BJ (cell line): ENCODE measurements around the gene PTCD1. TPM values are rescaled to one million over a fixed set of nuclear protein-coding genes. Genes with fewer than 3 reads are reported as not detected.

ENCODE experiments used
- CTCF ChIA-PET: fragments of 350-600 bp; formaldehyde crosslinking; extraction: SDS; loops from one replicate; lab custom pipeline; 2021; ENCODE audit warnings: antibody characterized with exemption, inconsistent platforms; lab: Yijun Ruan, JAX
- POLR2A ChIA-PET: fragments of 300-600 bp; sonication (Branson Sonifier 250); formaldehyde crosslinking; extraction: SDS; loops from one replicate; lab custom pipeline; 2021; ENCODE audit warnings: antibody characterized with exemption; lab: Charles Lee
- DNase-seq: peaks from one replicate; pipeline ENCODE4 v3.0.0-alpha.2; 2011; ENCODE audit warnings: low read depth
- H3K27me3 ChIP-seq: 2 replicates; pipeline ENCODE4 v1.6.0; 2011; ENCODE audit warnings: low read length; ENCODE audit not compliant: control insufficient read depth, insufficient read depth
- H3K36me3 ChIP-seq: 2 replicates; pipeline ENCODE4 v1.5.1; 2011; ENCODE audit warnings: low read length; ENCODE audit not compliant: control insufficient read depth, insufficient read depth
- H3K4me3 ChIP-seq: 2 replicates; pipeline ENCODE4 v1.5.1; 2011; ENCODE audit warnings: low read depth, mild to moderate bottlenecking, control low read depth, low read length
- polyA plus RNA-seq: library from polyadenylated mRNA; depleted of rRNA; stranded (reverse); fragments of >200 nt; gene quantifications from 2 replicates; pipeline ENCODE4 v1.2.3, GENCODE V29; 2011
- TF ChIP-seq, protein P1 (sequence below): IDR thresholded peaks from 2 replicates; pipeline ENCODE4 v1.5.1; 2011; ENCODE audit warnings: low read depth, mild to moderate bottlenecking, control low read depth, inconsistent platforms, low read length, moderate library complexity; ENCODE audit not compliant: insufficient read depth

Gene PTCD1
- polyA plus RNA-seq, 1 experiment: 3.5 TPM

DNA sequence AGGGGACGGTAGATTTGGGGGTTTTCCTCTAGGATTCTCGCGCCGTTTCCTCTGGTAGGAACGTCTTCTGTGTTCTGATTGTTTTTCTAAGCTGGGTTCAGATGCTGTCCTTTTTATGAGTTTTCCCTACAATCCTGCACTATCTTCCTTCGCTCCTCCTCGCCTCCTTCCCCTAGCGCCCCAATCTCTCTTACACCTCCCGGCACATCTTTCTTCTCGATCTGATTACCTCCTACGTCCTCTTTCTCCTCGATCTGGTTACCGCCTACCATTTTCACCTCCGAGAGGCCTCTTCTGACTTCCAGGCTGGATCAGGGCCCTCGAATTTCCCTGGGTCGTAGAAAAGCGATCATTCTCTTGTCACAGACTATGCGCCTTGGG, 29.4 kb downstream of the PTCD1 start:
- POLR2A ChIA-PET: interaction anchor here (0.6 to 1.0 kb wide), 3 partner anchors 29 to 692 kb away, joined by 3 read pairs; partner anchors contain the start of genes MCM7 and PTCD1
- TF ChIP-seq, protein P1, sequence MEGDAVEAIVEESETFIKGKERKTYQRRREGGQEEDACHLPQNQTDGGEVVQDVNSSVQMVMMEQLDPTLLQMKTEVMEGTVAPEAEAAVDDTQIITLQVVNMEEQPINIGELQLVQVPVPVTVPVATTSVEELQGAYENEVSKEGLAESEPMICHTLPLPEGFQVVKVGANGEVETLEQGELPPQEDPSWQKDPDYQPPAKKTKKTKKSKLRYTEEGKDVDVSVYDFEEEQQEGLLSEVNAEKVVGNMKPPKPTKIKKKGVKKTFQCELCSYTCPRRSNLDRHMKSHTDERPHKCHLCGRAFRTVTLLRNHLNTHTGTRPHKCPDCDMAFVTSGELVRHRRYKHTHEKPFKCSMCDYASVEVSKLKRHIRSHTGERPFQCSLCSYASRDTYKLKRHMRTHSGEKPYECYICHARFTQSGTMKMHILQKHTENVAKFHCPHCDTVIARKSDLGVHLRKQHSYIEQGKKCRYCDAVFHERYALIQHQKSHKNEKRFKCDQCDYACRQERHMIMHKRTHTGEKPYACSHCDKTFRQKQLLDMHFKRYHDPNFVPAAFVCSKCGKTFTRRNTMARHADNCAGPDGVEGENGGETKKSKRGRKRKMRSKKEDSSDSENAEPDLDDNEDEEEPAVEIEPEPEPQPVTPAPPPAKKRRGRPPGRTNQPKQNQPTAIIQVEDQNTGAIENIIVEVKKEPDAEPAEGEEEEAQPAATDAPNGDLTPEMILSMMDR: no peak
- CTCF ChIA-PET: interaction anchor here (0.5 to 1.4 kb wide), 5 partner anchors 11 to 676 kb away, joined by 3 to 6 read pairs (median 4); no protein-coding TSS in a partner anchor
- H3K27me3 ChIP-seq: no peaks in the 10 kb centered on the region
- DNase-seq: no peak
- H3K36me3 ChIP-seq: peaks cover 16% of the 10 kb centered on the region
- H3K4me3 ChIP-seq: peak overlapping the region; percentile 67

DNA sequence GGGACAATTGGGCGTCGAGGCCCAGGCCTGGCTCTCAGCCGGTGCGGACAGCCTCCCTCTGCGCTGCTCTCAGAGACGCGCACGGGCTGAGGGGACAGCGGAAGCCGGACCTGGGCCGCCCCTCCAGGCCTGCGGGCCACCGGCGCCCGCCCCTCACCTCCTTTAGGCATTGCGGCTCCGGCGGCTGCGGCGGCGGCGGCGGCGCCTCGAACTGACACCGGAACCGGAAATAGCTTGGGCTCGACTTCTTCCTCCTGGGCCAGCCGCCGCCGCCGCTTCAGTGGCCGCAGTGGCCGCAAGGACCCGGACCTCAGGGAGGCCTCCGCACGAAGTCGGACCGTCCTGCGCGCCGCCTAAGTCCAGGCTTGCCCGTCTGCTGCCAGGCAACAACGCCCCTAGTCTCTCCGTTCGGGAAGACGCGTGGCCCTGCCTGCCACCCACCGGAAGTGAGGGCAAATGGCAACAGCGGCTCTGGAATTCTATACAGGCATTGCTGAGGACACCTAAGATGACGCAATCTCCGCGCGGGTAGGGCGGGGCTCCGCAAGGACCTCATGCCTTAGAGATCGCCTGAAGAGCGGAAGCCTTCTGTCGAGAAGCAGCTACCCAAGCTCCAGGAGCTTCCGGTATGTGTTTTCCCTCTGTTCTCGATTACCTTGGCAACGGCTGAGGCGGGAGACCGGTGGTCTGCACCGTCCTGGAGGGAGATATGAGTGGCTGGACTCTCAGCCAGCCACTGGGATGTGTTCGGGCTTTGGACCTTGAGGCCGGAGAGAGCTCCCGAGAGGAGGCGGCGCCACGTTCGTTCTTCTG, 30.0 kb downstream of the PTCD1 start, which contains the start of the genes BUD31 and PDAP1:
Gene BUD31 (plus strand): TSS at position 591 of the 813 bp plus-strand sequence. CDS start 2,124 bp downstream, outside the sequence.
Gene PDAP1 (minus strand): TSS at position 219 of the 813 bp plus-strand sequence. CDS start 49 bp downstream, at position 170.
- peak; percentile 70 for DNase-seq
- Histone ChIP-seq H3K27me3 (no peaks in the 10 kb centered on the region), H3K36me3 (peaks cover 18% of the 10 kb centered on the region), H3K4me3 (peak within 1 kb of the TSS; percentile 67)
- ChIA-PET CTCF (interaction anchor here (0.5 to 1.4 kb wide), 7 partner anchors 10 to 676 kb away, joined by 3 to 6 read pairs (median 3); no protein-coding TSS in a partner anchor), POLR2A (interaction anchor here (0.6 to 1.0 kb wide), 3 partner anchors 30 to 692 kb away, joined by 3 read pairs; partner anchors contain the start of genes MCM7 and PTCD1)
- TF ChIP-seq, protein P1: peak; percentile 14; the same call in 1 of the 2 replicates

DNA sequence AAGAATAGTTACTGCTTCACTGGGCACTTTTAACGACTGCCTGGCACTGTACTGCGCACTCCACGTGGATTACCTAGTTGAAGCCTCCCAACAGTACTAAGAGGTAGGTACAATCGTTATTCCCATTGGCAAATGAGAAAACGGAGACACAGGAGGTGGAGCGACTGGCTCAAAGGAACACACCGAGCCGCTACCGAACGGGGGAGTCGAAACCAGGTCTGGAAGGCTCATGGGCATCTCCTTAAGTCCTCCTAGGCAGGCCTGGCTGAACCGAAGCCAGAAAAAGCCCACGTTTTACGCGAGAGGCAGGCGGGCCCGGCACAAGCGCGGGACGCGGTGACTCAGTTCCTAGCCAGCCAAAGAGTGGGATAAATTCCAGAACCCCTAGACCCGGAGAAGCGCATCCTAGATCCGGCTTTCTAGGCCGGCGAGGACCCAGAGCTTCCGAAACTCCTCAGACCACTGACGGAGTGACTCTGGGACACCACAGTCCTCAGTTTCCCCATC, 30.7 kb downstream of the PTCD1 start:
- ChIA-PET CTCF (interaction anchor here (1.2 to 1.4 kb wide), 4 partner anchors 15 to 100 kb away, joined by 3 to 6 read pairs (median 4); no protein-coding TSS in a partner anchor), POLR2A (no interaction called here)
- TF ChIP-seq, protein P1: no peak
- peak; percentile 28 for DNase-seq
- Histone ChIP-seq H3K36me3 (peaks cover 15% of the 10 kb centered on the region), H3K4me3 (peak overlapping the region; percentile 67), H3K27me3 (no peaks in the 10 kb centered on the region)

DNA sequence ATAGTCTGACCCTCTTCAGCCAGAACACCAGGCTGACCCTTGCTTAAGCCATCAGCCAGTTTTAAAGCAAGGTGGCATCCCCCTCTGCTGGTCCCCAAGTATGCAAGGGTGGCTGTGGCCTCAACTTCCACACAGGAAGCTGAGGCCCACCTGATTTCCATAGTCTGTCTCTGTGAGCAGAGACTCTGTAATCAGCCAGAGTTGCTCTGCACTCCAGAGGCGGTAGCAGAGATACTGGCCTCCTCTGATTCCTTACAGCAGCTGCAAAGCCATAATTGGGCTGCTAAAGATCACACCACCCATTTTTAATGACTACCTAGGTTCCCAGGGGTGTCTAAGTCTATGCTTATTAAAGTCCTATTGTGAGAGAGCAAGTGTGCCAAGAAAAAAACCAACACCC, 32.0 kb downstream of the PTCD1 start:
- Histone ChIP-seq H3K4me3 (no peak overlapping the region), H3K27me3 (no peaks in the 10 kb centered on the region), H3K36me3 (peaks cover 17% of the 10 kb centered on the region)
- TF ChIP-seq, protein P1: no peak
- ChIA-PET POLR2A (no interaction called here), CTCF (interaction anchor here (1.0 to 1.3 kb wide), 2 partner anchors 13 to 34 kb away, joined by 3 to 4 read pairs; no protein-coding TSS in a partner anchor)
- DNase-seq: no peak

DNA sequence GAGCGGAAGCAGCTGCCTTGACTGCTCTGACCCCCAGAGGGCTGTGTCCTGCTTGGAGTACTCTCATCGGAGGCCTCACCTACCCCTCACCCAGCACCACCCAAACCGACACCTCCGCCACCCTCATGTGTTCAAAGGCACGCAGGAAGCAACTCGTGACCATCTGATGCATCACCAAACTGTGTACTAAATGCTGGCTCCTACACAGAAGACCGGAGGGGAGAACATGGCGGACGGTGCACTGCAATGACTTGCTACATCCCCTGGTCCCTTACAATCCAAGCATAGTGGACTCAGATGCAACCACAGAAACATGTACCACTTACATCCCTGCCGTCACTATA, 33.6 kb downstream of the PTCD1 start:
- DNase-seq: no peak
- ChIA-PET CTCF (no interaction called here), POLR2A (interaction anchor here (0.6 kb wide), 1 partner anchor 11 kb away, joined by 4 read pairs; no protein-coding TSS in a partner anchor)
- Histone ChIP-seq H3K4me3 (no peak overlapping the region), H3K27me3 (no peaks in the 10 kb centered on the region), H3K36me3 (peaks cover 17% of the 10 kb centered on the region)
- TF ChIP-seq, protein P1: no peak
